Measurements from ENCODE around the gene JRKL. TPM values are rescaled to one million over a fixed set of nuclear protein-coding genes. Genes with fewer than 3 reads are reported as not detected.
A peak's percentile ranks its signal among the peaks of the same experiment; 100 is the strongest.

Gene JRKL
- total RNA-seq, 4 donors from 2014 or later, result 4.2 to 6.8 (median 6.2) TPM

DNA sequence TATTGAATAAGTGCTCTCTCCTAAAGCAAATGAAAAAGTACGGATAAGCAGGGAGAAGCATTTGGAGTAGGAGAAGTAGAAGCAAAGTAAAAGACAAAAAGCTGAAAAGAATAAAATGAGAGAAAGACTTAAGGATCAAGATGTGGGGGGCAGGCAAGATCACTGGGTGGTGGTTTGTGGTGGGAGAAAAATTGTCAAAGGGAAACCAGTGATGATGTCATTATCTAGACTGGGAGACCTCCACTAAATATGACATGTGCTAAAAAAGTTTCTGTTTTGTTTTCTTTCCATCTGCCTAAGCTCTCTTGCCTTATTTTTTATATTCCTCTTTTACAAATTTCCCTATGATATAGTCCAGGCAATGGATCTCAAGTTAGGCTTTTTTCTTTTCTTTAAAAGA lies 32.0 kb upstream of the JRKL start:
- no peak for ATAC-seq (ENCODE audit: low FRiP score)
- no peak for DNase-seq (ENCODE audit: low spot score)
- TF ChIP-seq, protein P1, sequence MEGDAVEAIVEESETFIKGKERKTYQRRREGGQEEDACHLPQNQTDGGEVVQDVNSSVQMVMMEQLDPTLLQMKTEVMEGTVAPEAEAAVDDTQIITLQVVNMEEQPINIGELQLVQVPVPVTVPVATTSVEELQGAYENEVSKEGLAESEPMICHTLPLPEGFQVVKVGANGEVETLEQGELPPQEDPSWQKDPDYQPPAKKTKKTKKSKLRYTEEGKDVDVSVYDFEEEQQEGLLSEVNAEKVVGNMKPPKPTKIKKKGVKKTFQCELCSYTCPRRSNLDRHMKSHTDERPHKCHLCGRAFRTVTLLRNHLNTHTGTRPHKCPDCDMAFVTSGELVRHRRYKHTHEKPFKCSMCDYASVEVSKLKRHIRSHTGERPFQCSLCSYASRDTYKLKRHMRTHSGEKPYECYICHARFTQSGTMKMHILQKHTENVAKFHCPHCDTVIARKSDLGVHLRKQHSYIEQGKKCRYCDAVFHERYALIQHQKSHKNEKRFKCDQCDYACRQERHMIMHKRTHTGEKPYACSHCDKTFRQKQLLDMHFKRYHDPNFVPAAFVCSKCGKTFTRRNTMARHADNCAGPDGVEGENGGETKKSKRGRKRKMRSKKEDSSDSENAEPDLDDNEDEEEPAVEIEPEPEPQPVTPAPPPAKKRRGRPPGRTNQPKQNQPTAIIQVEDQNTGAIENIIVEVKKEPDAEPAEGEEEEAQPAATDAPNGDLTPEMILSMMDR (IDR thresholded peaks at IDR 0.05), result no peak

DNA sequence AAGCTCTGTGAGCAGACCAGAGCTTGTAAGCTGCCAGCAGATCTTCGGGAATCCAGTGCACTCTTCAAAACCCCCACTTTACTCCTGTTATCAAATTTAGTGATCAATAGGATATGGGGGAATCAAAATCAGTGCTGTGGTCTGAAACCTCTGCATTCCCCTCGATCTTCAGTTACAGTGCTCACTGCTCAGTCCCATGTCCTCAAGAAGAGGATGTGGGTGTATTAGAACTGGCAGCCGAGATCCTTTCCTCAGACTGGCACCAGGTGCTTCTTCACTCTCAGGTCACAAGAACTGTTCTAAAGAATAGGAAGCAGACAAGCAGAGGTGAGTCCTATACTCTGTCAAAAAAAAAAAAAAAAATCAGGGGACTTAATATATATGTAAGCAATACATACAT lies 31.5 kb upstream of the JRKL start:
- DNase-seq (ENCODE audit: low spot score) (no peak), ATAC-seq (ENCODE audit: low FRiP score) (no peak)
- TF ChIP-seq, protein P1 (IDR thresholded peaks at IDR 0.05), result no peak

DNA sequence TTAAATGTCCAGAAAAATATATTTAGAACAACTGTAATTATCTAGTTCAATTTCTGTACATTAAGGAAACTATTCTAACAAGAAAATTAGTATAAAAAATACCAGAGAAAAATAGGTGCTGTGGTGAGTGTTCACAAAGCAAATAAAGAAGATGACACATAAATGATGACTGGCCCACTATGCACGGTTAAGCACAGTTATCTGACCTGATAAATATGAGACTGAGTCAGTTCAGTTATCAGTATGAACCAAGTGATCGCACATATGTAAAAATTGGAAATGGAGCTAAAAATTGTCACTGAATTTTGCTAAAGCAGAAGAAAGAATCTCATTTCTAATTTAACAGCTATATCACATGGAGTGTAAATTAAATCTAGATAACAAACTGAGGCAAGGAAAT lies 28.0 kb upstream of the JRKL start:
- TF ChIP-seq, protein P1 (IDR thresholded peaks at IDR 0.05), result no peak
- ATAC-seq (ENCODE audit: low FRiP score) (peak; percentile 68), DNase-seq (ENCODE audit: low spot score) (no peak)

DNA sequence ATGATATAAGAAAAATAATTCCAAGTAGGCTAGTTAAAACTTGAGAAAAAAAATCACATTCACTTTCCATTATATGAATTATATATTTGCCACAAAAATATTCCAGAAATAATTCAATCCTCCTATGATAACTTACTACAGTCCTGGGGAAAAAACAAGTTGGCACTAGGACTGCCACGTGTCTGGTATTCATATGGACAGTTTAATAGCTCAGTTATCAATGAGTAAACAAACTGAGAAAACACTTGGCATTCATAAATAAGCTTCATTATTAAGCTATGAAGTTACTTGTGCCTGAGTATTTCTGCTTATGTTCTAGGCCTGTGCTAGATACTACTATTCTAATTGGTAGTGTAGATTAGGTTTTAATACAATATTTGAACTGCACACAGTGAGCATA lies 24.3 kb upstream of the JRKL start:
- DNase-seq (ENCODE audit: low spot score) (no peak), ATAC-seq (ENCODE audit: low FRiP score) (no peak)
- TF ChIP-seq, protein P1 (IDR thresholded peaks at IDR 0.05), result no peak

DNA sequence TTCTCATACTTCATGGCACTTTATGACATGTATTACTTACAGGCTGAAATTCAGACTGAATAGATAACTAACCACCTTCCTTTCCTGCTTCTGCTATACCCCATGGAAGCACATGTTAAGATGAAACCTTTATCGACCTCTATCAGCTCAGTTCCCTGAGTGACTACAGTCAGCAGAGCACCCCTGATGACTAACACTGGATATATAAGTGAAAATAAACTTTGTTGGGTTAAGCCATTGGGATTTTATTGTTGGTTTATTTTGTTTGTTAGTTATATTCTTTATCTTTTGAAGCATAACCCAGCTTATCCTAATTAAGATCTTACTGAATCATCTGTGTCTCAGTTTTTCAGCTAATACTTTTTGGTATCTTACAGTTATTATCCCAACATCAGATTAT lies 23.8 kb upstream of the JRKL start:
- no peak for DNase-seq (ENCODE audit: low spot score)
- TF ChIP-seq, protein P1 (IDR thresholded peaks at IDR 0.05), result no peak
- ATAC-seq (ENCODE audit: low FRiP score), result no peak

DNA sequence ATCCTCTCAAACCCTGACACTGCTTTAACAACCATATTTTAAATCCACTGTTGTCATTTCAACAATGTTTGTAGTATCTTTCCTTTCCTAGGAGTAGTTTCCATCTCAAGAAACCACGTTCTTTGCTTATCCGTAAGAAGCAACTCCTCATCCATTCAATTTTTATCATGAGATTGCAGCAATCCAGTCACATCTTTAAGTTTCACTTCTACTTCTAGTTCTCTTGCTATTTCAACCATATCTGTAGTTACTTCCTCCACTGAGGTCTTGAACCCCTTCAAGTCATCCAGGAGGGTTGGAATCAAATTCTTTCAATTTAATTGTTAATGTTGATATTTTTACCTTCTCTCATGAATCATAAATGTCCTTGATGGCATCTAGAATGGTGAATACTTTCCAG lies 22.5 kb upstream of the JRKL start:
- ATAC-seq (ENCODE audit: low FRiP score) (no peak), DNase-seq (ENCODE audit: low spot score) (no peak)
- TF ChIP-seq, protein P1 (IDR thresholded peaks at IDR 0.05), result no peak

DNA sequence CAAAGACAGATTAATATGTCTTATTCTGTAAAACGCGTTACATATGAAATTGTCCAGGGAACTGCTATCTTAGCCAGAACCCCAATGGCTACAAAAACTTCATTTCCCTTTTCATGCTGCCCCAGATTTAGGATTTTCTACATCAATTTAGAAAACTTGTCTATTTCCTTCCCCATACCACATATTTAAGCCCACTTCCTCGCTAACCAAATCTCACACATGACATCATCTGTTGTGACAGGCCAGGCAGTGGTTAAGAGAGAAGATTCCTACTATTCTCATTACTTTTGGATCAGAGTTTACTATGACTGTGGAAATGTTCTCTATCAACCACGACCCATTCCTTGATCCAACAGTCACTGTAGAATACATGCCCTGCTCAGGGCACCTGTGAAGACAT lies 16.0 kb upstream of the JRKL start:
- DNase-seq (ENCODE audit: low spot score) (no peak), ATAC-seq (ENCODE audit: low FRiP score) (no peak)
- TF ChIP-seq, protein P1 (IDR thresholded peaks at IDR 0.05), result no peak

Measured in omental fat pad (tissue), 4 donors.